H1 (cell line): ENCODE measurements around the gene SGCD. TPM values are rescaled to one million over a fixed set of nuclear protein-coding genes. Genes with fewer than 3 reads are reported as not detected.

Experiments used
- CTCF ChIA-PET: fragments of 300-600 bp; sonication (Branson Sonifier 250); formaldehyde crosslinking; loops from one replicate; lab custom pipeline; 2021; ENCODE audit not compliant: partially characterized antibody; lab: Charles Lee
- POLR2A ChIA-PET: fragments of 300-600 bp; sonication (Branson Sonifier 250); formaldehyde crosslinking; loops from one replicate; lab custom pipeline; 2021; ENCODE audit warnings: inconsistent platforms; ENCODE audit not compliant: partially characterized antibody; lab: Charles Lee
- DNase-seq, 2 experiments: peaks; one replicate each; pipeline versions ENCODE4 v3.0.0 to v3.0.0-alpha.2; 2010 to 2022; ENCODE audit warnings: low spot score in 2 of 2, low read depth in 1 of 2, mixed read lengths in 1 of 2
- FAIRE-seq: peaks from 2 replicates; lab custom pipeline; 2011; peaks lifted over from hg19 to GRCh38; lab: Jason Lieb, UNC
- H2AFZ ChIP-seq: 2 replicates; pipeline ENCODE4 v1.8.1; 2012; ENCODE audit warnings: low read length, inconsistent platforms
- H2AK5ac ChIP-seq: 2 replicates; pipeline ENCODE4 v1.6.1; 2013; ENCODE audit warnings: low read depth, low read length
- H2BK120ac ChIP-seq: replicated peaks from 2 replicates; pipeline ENCODE3; 2013; ENCODE audit warnings: low read depth, low read length, inconsistent platforms
- H2BK12ac ChIP-seq: 2 replicates; pipeline ENCODE4 v1.6.1; 2013; ENCODE audit warnings: low read depth, low read length
- H2BK15ac ChIP-seq: 2 replicates; pipeline ENCODE4 v1.6.1; 2013; ENCODE audit warnings: low read length
- H2BK20ac ChIP-seq: 2 replicates; pipeline ENCODE4 v1.6.1; 2013; ENCODE audit warnings: low read length
- H2BK5ac ChIP-seq: 2 replicates; pipeline ENCODE4 v1.6.1; 2013; ENCODE audit warnings: low read depth, low read length
- H3K14ac ChIP-seq: 2 replicates; pipeline ENCODE4 v1.6.1; 2013; ENCODE audit warnings: inconsistent platforms; ENCODE audit not compliant: insufficient read length
- H3K18ac ChIP-seq: 2 replicates; pipeline ENCODE4 v1.6.1; 2013; ENCODE audit warnings: low read length; ENCODE audit errors: extremely low read depth
- H3K23ac ChIP-seq: 2 replicates; pipeline ENCODE4 v1.6.1; 2013; ENCODE audit warnings: inconsistent platforms; ENCODE audit not compliant: insufficient read length
- H3K23me2 ChIP-seq: 2 replicates; pipeline ENCODE4 v1.6.1; 2013; ENCODE audit warnings: low read depth, low read length
- H3K27ac ChIP-seq: 2 replicates; pipeline ENCODE4 v1.6.1; 2011; ENCODE audit warnings: low read depth, low read length, inconsistent platforms
- H3K27me3 ChIP-seq, 4 experiments: replicated peaks in 1 of 4; 1 replicate in 1 of 4; 2 replicates in 3 of 4; pipeline versions ENCODE4 v1.6.1 to v1.8.1; 2011 to 2013; ENCODE audit warnings: low read length in 3 of 4, mild to moderate bottlenecking in 3 of 4, inconsistent platforms in 2 of 4, mixed read lengths in 2 of 4, moderate library complexity in 1 of 4; ENCODE audit not compliant: control insufficient read depth in 3 of 4, insufficient read depth in 3 of 4; ENCODE audit errors: extremely low read depth in 1 of 4
- H3K36me3 ChIP-seq, 4 experiments: 2 replicates each; pipeline versions ENCODE4 v1.6.1 to v1.8.1; 2011 to 2013; ENCODE audit warnings: mild to moderate bottlenecking in 4 of 4, low read length in 3 of 4, moderate library complexity in 2 of 4, control low read depth in 1 of 4, inconsistent platforms in 1 of 4; ENCODE audit not compliant: insufficient read depth in 4 of 4, control insufficient read depth in 2 of 4
- H3K4ac ChIP-seq: replicated peaks from 2 replicates; pipeline ENCODE3; 2013; ENCODE audit warnings: low read length, low read depth, mixed read lengths, inconsistent platforms; ENCODE audit not compliant: insufficient read length
- H3K4me1 ChIP-seq, 4 experiments: replicated peaks in 1 of 4; 1 replicate in 1 of 4; 2 replicates in 3 of 4; pipeline versions ENCODE4 v1.6.1 to v1.8.1; 2011 to 2013; ENCODE audit warnings: low read length in 3 of 4, inconsistent platforms in 2 of 4, mixed read lengths in 1 of 4; ENCODE audit not compliant: insufficient read depth in 4 of 4, control insufficient read depth in 3 of 4
- H3K4me2 ChIP-seq, 2 experiments: 2 replicates each; pipeline versions ENCODE4 v1.6.1 to v1.8.1; 2011 to 2013; ENCODE audit warnings: low read depth in 2 of 2, low read length in 2 of 2, control low read depth in 1 of 2, inconsistent platforms in 1 of 2, mild to moderate bottlenecking in 1 of 2; ENCODE audit not compliant: insufficient read depth in 1 of 2
- H3K4me3 ChIP-seq, 4 experiments: fragments of 200-600, 300-600 bp in 1 of 4; sonication (generic), shearing (Covaris generic), sonication (Bioruptor Twin) in 1 of 4; 2 replicates each; pipeline versions ENCODE4 v1.5.1 to v1.8.1; 2011 to 2016; ENCODE audit warnings: low read length in 4 of 4, low read depth in 3 of 4, control low read depth in 2 of 4, inconsistent platforms in 2 of 4, mild to moderate bottlenecking in 2 of 4, mixed read lengths in 1 of 4, moderate library complexity in 1 of 4; ENCODE audit not compliant: insufficient read depth in 2 of 4; ENCODE audit errors: extremely low read depth in 1 of 4
- H3K56ac ChIP-seq: replicated peaks from 2 replicates; pipeline ENCODE3; 2013; ENCODE audit warnings: low read depth, mild to moderate bottlenecking, mixed read lengths, low read length, inconsistent platforms; ENCODE audit not compliant: insufficient read length
- H3K79me1 ChIP-seq: 2 replicates; pipeline ENCODE4 v1.6.1; 2013; ENCODE audit warnings: low read depth, low read length, control low read depth
- H3K79me2 ChIP-seq, 2 experiments: 2 replicates each; pipeline versions ENCODE4 v1.6.1 to v1.8.1; 2012 to 2013; ENCODE audit warnings: low read length in 2 of 2, mild to moderate bottlenecking in 2 of 2, inconsistent platforms in 1 of 2; ENCODE audit not compliant: insufficient read depth in 2 of 2, control insufficient read depth in 1 of 2
- H3K9ac ChIP-seq, 4 experiments: replicated peaks in 1 of 4; 1 replicate in 1 of 4; 2 replicates in 3 of 4; pipeline versions ENCODE4 v1.6.1 to v1.8.1; 2011 to 2013; ENCODE audit warnings: low read depth in 3 of 4, low read length in 3 of 4, control low read depth in 2 of 4, mild to moderate bottlenecking in 2 of 4, moderate library complexity in 2 of 4, inconsistent platforms in 1 of 4; ENCODE audit errors: extremely low read depth in 1 of 4
- H3K9me3 ChIP-seq, 2 experiments: 2 replicates each; pipeline versions ENCODE4 v1.6.1 to v1.8.1; 2012 to 2013; ENCODE audit warnings: mild to moderate bottlenecking in 2 of 2, moderate library complexity in 2 of 2, control low read depth in 1 of 2, inconsistent platforms in 1 of 2, low read depth in 1 of 2, low read length in 1 of 2, mixed read lengths in 1 of 2; ENCODE audit not compliant: insufficient read depth in 2 of 2
- H4K20me1 ChIP-seq, 2 experiments: replicated peaks in 1 of 2; 2 replicates each; pipeline versions ENCODE3 to v1.8.1; 2011 to 2013; ENCODE audit warnings: inconsistent platforms in 2 of 2, low read length in 2 of 2, mild to moderate bottlenecking in 1 of 2; ENCODE audit not compliant: insufficient read depth in 2 of 2, control insufficient read depth in 1 of 2
- H4K5ac ChIP-seq: 2 replicates; pipeline ENCODE4 v1.6.1; 2013; ENCODE audit warnings: low read length, low read depth, mixed read lengths, inconsistent platforms; ENCODE audit not compliant: insufficient read length
- H4K8ac ChIP-seq: 2 replicates; pipeline ENCODE4 v1.8.0; 2013; ENCODE audit warnings: mild to moderate bottlenecking, moderate library complexity, low read length, inconsistent platforms; ENCODE audit not compliant: insufficient read depth; ENCODE audit errors: extremely low read depth
- H4K91ac ChIP-seq: replicated peaks from 2 replicates; pipeline ENCODE3; 2013; ENCODE audit warnings: low read length, mixed read lengths, inconsistent platforms; ENCODE audit not compliant: insufficient read length
- BACH1 ChIP-seq: IDR thresholded peaks from 2 replicates; pipeline ENCODE4 v1.6.1; 2012; ENCODE audit warnings: low read length, improper control_type of control experiment
- CEBPB ChIP-seq: IDR thresholded peaks from 2 replicates; pipeline ENCODE4 v1.6.1; 2012; ENCODE audit warnings: low read depth, low read length
- KDM4A ChIP-seq: IDR thresholded peaks from one replicate; pipeline ENCODE4 v1.7.1; 2012; ENCODE audit warnings: low read depth, mild to moderate bottlenecking, moderate library complexity, low read length, inconsistent platforms; ENCODE audit not compliant: severe bottlenecking
- RBBP5 ChIP-seq: IDR thresholded peaks from 2 replicates; pipeline ENCODE4 v1.7.1; 2012; ENCODE audit warnings: low read depth, mild to moderate bottlenecking, inconsistent platforms, low read length, moderate library complexity, borderline replicate concordance
- SP4 ChIP-seq: IDR thresholded peaks from 2 replicates; pipeline ENCODE4 v1.6.1; 2012; ENCODE audit warnings: low read length, inconsistent platforms
- TAF7 ChIP-seq: optimal IDR thresholded peaks from 2 replicates; pipeline ENCODE3; 2011; ENCODE audit warnings: low read depth, mild to moderate bottlenecking, inconsistent platforms, low read length, moderate library complexity, borderline replicate concordance
- whole genome bisulfite sequencing, 2 experiments: shearing (Covaris generic) in 1 of 2; methylation state at CpG; one replicate each; pipeline versions ENCODE4 v1.1.6 to v1.1.7; 2013 to 2015; ENCODE audit warnings: low lambda C conversion rate in 2 of 2, mixed read lengths in 2 of 2, inconsistent platforms in 1 of 2, low coverage in 1 of 2, missing lambda C conversion rate in 1 of 2; ENCODE audit not compliant: insufficient replicate concordance in 2 of 2, insufficient coverage in 1 of 2, insufficient read length in 1 of 2; ENCODE audit errors: extremely low coverage in 1 of 2, missing lambda C conversion rate in 1 of 2; 5-methylcytosine and 5-hydroxymethylcytosine counted together
- polyA plus RNA-seq, 7 experiments: library from polyadenylated mRNA; depleted of rRNA in 3 of 7; stranded (reverse) in 5 of 7; unstranded in 2 of 7; fragments of >200 nt in 5 of 7; fragments of 200-250 nt in 2 of 7; gene quantifications; 1 replicate in 5 of 7; 2 replicates in 1 of 7; 4 replicates in 1 of 7; pipeline versions ENCODE4 v1.2.1 to v1.2.3, GENCODE V29; 2011 to 2013; ENCODE audit warnings: missing spikeins in 2 of 7, mixed read lengths in 2 of 7
- total RNA-seq: library from RNA; stranded (reverse); fragmentation: NEBNext Ultra II Directional; extraction: Animal tissue kit (Norgen Biotek cat#: 25700); gene quantifications from 2 replicates; pipeline ENCODE4 v1.2.1, GENCODE V29; 2021
- TF ChIP-seq, protein P1 (sequence below): IDR thresholded peaks from 2 replicates; pipeline ENCODE4 v1.6.1; 2012; ENCODE audit warnings: inconsistent platforms
- TF ChIP-seq, protein P2 (sequence below), 3 experiments: IDR thresholded peaks; 1 replicate in 2 of 3; 2 replicates in 1 of 3; pipeline versions ENCODE4 v1.5.1 to v1.6.1; 2011; ENCODE audit warnings: low read length in 3 of 3, mild to moderate bottlenecking in 3 of 3, inconsistent platforms in 2 of 3, low read depth in 1 of 3, moderate library complexity in 1 of 3; ENCODE audit not compliant: insufficient read depth in 1 of 3; ENCODE audit errors: control extremely low read depth in 1 of 3

The SGCD gene
- total and polyA plus RNA-seq, 2 of the 8 experiments (the other 6 are each of a cell fraction or from before 2014, with no cell fraction given) = 0.04 to 0.08 TPM

DNA sequence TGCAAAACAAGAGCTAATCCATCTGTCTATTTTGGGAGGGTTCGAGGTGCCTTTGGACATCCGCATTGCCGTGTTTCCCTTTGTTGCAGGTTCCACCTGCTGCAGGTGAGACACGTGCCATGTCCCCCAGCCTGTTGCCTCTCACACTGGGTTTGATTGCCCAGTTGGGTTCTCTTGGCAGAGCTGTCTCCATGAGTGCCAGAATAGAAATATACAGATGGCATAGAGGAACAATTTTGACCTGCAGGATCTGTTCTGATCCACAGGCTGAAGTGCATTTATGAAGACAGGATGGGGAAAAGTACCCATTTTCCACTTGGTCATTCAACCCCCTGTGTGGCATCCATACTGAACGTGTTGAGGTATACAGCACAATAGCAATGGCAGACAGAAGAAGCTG lies 178.1 kb downstream of the SGCD start:
- H3K79me2 ChIP-seq = no peaks in the 10 kb centered on the region
- H3K27me3 ChIP-seq = no peaks in the 10 kb centered on the region
- no peak overlapping the region for H2BK12ac ChIP-seq
- TF ChIP-seq, protein P1, sequence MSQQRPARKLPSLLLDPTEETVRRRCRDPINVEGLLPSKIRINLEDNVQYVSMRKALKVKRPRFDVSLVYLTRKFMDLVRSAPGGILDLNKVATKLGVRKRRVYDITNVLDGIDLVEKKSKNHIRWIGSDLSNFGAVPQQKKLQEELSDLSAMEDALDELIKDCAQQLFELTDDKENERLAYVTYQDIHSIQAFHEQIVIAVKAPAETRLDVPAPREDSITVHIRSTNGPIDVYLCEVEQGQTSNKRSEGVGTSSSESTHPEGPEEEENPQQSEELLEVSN = no peak
- TF ChIP-seq CEBPB = no peak
- TF ChIP-seq KDM4A = no peak
- TF ChIP-seq RBBP5 = no peak
- TF ChIP-seq TAF7 = no peak
- TF ChIP-seq SP4 = no peak
- TF ChIP-seq, protein P2, sequence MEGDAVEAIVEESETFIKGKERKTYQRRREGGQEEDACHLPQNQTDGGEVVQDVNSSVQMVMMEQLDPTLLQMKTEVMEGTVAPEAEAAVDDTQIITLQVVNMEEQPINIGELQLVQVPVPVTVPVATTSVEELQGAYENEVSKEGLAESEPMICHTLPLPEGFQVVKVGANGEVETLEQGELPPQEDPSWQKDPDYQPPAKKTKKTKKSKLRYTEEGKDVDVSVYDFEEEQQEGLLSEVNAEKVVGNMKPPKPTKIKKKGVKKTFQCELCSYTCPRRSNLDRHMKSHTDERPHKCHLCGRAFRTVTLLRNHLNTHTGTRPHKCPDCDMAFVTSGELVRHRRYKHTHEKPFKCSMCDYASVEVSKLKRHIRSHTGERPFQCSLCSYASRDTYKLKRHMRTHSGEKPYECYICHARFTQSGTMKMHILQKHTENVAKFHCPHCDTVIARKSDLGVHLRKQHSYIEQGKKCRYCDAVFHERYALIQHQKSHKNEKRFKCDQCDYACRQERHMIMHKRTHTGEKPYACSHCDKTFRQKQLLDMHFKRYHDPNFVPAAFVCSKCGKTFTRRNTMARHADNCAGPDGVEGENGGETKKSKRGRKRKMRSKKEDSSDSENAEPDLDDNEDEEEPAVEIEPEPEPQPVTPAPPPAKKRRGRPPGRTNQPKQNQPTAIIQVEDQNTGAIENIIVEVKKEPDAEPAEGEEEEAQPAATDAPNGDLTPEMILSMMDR (IDR thresholded peaks at IDR 0.05; ENCODE audit: control extremely low read depth in 1 of 3, insufficient read depth in 1 of 3, low read depth in 1 of 3, low read length in 3 of 3) = no peak
- TF ChIP-seq BACH1 = no peak
- no peak overlapping the region for H4K5ac ChIP-seq
- H3K79me1 ChIP-seq = no peaks in the 10 kb centered on the region
- no peak overlapping the region for H3K4ac ChIP-seq
- no peak overlapping the region for H3K23ac ChIP-seq
- no peak overlapping the region for H3K9ac ChIP-seq
- no peak overlapping the region for H4K8ac ChIP-seq
- no peak overlapping the region for H2AFZ ChIP-seq
- no peak overlapping the region for H2BK20ac ChIP-seq
- FAIRE-seq (no peak), DNase-seq (no peak)
- H2AK5ac ChIP-seq = no peak overlapping the region
- no peak overlapping the region for H3K18ac ChIP-seq
- no peak overlapping the region for H2BK15ac ChIP-seq
- H3K36me3 ChIP-seq = no peaks in the 10 kb centered on the region
- no peak overlapping the region for H3K4me3 ChIP-seq
- no peak overlapping the region for H4K91ac ChIP-seq
- POLR2A ChIA-PET = no interaction called here
- no peak overlapping the region for H3K4me2 ChIP-seq
- H2BK120ac ChIP-seq = no peak overlapping the region
- H3K14ac ChIP-seq = no peak overlapping the region
- CTCF ChIA-PET = no interaction called here
- H2BK5ac ChIP-seq = no peak overlapping the region
- H4K20me1 ChIP-seq = peaks cover 0 to 2% of the 10 kb centered on the region in 2 experiments
- WGBS, 2 experiments = 87% methylated on average over 5 of the region's 5 CpGs; no CpG with 5 or more reads in 1 of the 2 experiments
- no peaks in the 10 kb centered on the region; the same call in 1 of the 2 replicates for H3K23me2 ChIP-seq
- no peaks in the 10 kb centered on the region for H3K9me3 ChIP-seq
- H3K56ac ChIP-seq = no peak overlapping the region
- no peak overlapping the region for H3K27ac ChIP-seq
- no peaks in the 10 kb centered on the region for H3K4me1 ChIP-seq
